ENCODE measurements around the gene DYRK3. TPM values are rescaled to one million over a fixed set of nuclear protein-coding genes. Genes with fewer than 3 reads are reported as not detected.

The DYRK3 gene
- total RNA-seq, 2 experiments from 2014 or later: 9.8 to 10.9 TPM

- TF ChIP-seq CTCF (conservative IDR thresholded peaks at IDR 0.05; ENCODE audit: low read length) (peak; percentile 98), EZH2phosphoT487 (IDR thresholded peaks at IDR 0.05; ENCODE audit: borderline replicate concordance, low read depth, low read length) (no peak)
- POLR2A ChIA-PET: interaction anchor here (0.5 to 2.6 kb wide), 3 partner anchors 55 to 809 kb away, joined by 3 to 7 read pairs (median 4); no protein-coding TSS in a partner anchor
- Histone ChIP-seq H3K4me2 (ENCODE audit: low read length) (no peak overlapping the region), H3K4me1 (ENCODE audit: insufficient read depth, low read length, poor library complexity, severe bottlenecking) (peaks cover 13% of the 10 kb centered on the region), H3K4me3 (ENCODE audit: low read depth, low read length, poor library complexity, severe bottlenecking) (no peak overlapping the region), H4K20me1 (ENCODE audit: insufficient read depth, low read length) (no peaks in the 10 kb centered on the region), H3K36me3 (ENCODE audit: insufficient read depth, low read length) (peaks cover 48% of the 10 kb centered on the region), H3K9me2 (ENCODE audit: insufficient read depth, low read length) (no peaks in the 10 kb centered on the region), H3K9me3 (ENCODE audit: low read length) (no peaks in the 10 kb centered on the region), H2AFZ (ENCODE audit: low read length) (no peak overlapping the region), H3K27ac (ENCODE audit: low read depth, low read length, poor library complexity, severe bottlenecking) (no peak overlapping the region), H3K79me2 (ENCODE audit: insufficient read depth, low read depth, low read length) (peaks cover 12% of the 10 kb centered on the region; the same call in 1 of the 2 replicates)
- CTCF ChIA-PET (ENCODE audit: unreplicated experiment): interaction anchor here (0.6 to 1.4 kb wide), 2 partner anchors 55 to 118 kb away, joined by 3 read pairs; no protein-coding TSS in a partner anchor
- DNase-seq (ENCODE audit: low spot score): peak; percentile 60
- intact Hi-C loops (cut with micrococcal nuclease; ENCODE audit: unreplicated experiment): loop anchor here (1.0 to 2.0 kb wide), 3 partner anchors 56 to 374 kb away; no protein-coding TSS in a partner anchor
- no TSS peak for BruUV-seq (replicated peaks)
Measured at GRCh38 chr1:206608108-206608698, 27.1 kb upstream of the DYRK3 start.

- no peak overlapping the region for H2AFZ ChIP-seq (ENCODE audit: low read length)
- H3K9me2 ChIP-seq (ENCODE audit: insufficient read depth, low read length): no peaks in the 10 kb centered on the region
- H3K36me3 ChIP-seq (ENCODE audit: insufficient read depth, low read length): peaks cover 39% of the 10 kb centered on the region
- H3K9me3 ChIP-seq (ENCODE audit: low read length): no peaks in the 10 kb centered on the region
- CTCF ChIA-PET (ENCODE audit: unreplicated experiment): interaction anchor here (1.4 to 1.9 kb wide), 2 partner anchors 54 to 119 kb away, joined by 3 to 5 read pairs; no protein-coding TSS in a partner anchor
- H4K20me1 ChIP-seq (ENCODE audit: insufficient read depth, low read length): no peaks in the 10 kb centered on the region
- TF ChIP-seq CTCF (conservative IDR thresholded peaks at IDR 0.05; ENCODE audit: low read length) (no peak), EZH2phosphoT487 (IDR thresholded peaks at IDR 0.05; ENCODE audit: borderline replicate concordance, low read depth, low read length) (no peak)
- H3K4me2 ChIP-seq (ENCODE audit: low read length): no peak overlapping the region
- no peak for DNase-seq (ENCODE audit: low spot score)
- peaks cover 13% of the 10 kb centered on the region for H3K4me1 ChIP-seq (ENCODE audit: insufficient read depth, low read length, poor library complexity, severe bottlenecking)
- no TSS peak for BruUV-seq (replicated peaks)
- no peak overlapping the region for H3K27ac ChIP-seq (ENCODE audit: low read depth, low read length, poor library complexity, severe bottlenecking)
- H3K79me2 ChIP-seq (ENCODE audit: insufficient read depth, low read depth, low read length): peaks cover 12% of the 10 kb centered on the region; the same call in 1 of the 2 replicates
- intact Hi-C loops (cut with micrococcal nuclease; ENCODE audit: unreplicated experiment): loop anchor here (2.0 kb wide), 1 partner anchor 303 kb away; no protein-coding TSS in a partner anchor
- POLR2A ChIA-PET: interaction anchor here (0.7 to 2.6 kb wide), 3 partner anchors 11 to 416 kb away, joined by 3 to 7 read pairs (median 6); no protein-coding TSS in a partner anchor
- H3K4me3 ChIP-seq (ENCODE audit: low read depth, low read length, poor library complexity, severe bottlenecking): no peak overlapping the region
Measured at GRCh38 chr1:206609229-206609991, 25.9 kb upstream of the DYRK3 start.

All from OCI-LY7 (cell line).